Memory B cell (primary cell): ENCODE results near the gene CHFR.
"Not testable (repeated sequence)": the region's sequence is repeated elsewhere in the genome, so short reads cannot be mapped to it uniquely, and the experiment has no call there.

Source experiments
- ATAC-seq: fragments of 150-1000 bp; cut with Tn5 transposase; 2 replicates; pipeline ENCODE4 v1.10.0; 2021; ENCODE audit warnings: low read depth, mild to moderate bottlenecking, moderate library complexity
- DNase-seq, 2 donors: peaks; one replicate each; pipeline ENCODE4 v3.0.0; 2022; ENCODE audit warnings: low spot score in 2 of 2
- H3K27ac Mint-ChIP-seq: one replicate; pipeline ENCODE4 v1.8.0; 2022; ENCODE audit warnings: mild to moderate bottlenecking, moderate library complexity, mixed read lengths
- H3K27me3 Mint-ChIP-seq: one replicate; pipeline ENCODE4 v1.8.0; 2022; ENCODE audit warnings: mixed read lengths
- H3K36me3 Mint-ChIP-seq: one replicate; pipeline ENCODE4 v1.8.0; 2022; ENCODE audit warnings: mild to moderate bottlenecking, mixed read lengths
- H3K4me1 Mint-ChIP-seq: one replicate; pipeline ENCODE4 v1.8.0; 2022; ENCODE audit warnings: mixed read lengths
- H3K4me3 Mint-ChIP-seq: one replicate; pipeline ENCODE4 v1.8.0; 2022; ENCODE audit warnings: mild to moderate bottlenecking, moderate library complexity, mixed read lengths
- H3K9me3 Mint-ChIP-seq: one replicate; pipeline ENCODE4 v1.8.0; 2022; ENCODE audit warnings: mixed read lengths

CHFR gene

GRCh38 chr12:132825861-132826260, 61.5 kb downstream of the CHFR start:
- ATAC-seq (no peak), DNase-seq (no peak)
- Mint-ChIP-seq H3K9me3 (no peaks in the 10 kb centered on the region), H3K4me1 (peaks cover 20% of the 10 kb centered on the region), H3K36me3 (peaks cover 13% of the 10 kb centered on the region), H3K27me3 (no peaks in the 10 kb centered on the region), H3K27ac (no peak overlapping the region), H3K4me3 (no peak overlapping the region)

GRCh38 chr12:132825089-132825488, 62.3 kb downstream of the CHFR start:
- H3K4me1 Mint-ChIP-seq: peaks cover 25% of the 10 kb centered on the region

GRCh38 chr12:132824053-132824452, 63.4 kb downstream of the CHFR start:
- no peaks in the 10 kb centered on the region for H3K9me3 Mint-ChIP-seq
- peaks cover 29% of the 10 kb centered on the region for H3K4me1 Mint-ChIP-seq
- peaks cover 13% of the 10 kb centered on the region for H3K36me3 Mint-ChIP-seq
- peak overlapping the region; percentile 41 for H3K27ac Mint-ChIP-seq
- H3K27me3 Mint-ChIP-seq: no peaks in the 10 kb centered on the region
- no peak for DNase-seq
- no peak for ATAC-seq
- no peak overlapping the region for H3K4me3 Mint-ChIP-seq

More at GRCh38 chr12:132825089-132825488, 62.3 kb downstream of the CHFR start:
- H3K27ac Mint-ChIP-seq: peak overlapping the region; percentile 24
- H3K36me3 Mint-ChIP-seq: peaks cover 13% of the 10 kb centered on the region
- DNase-seq: no peak
- ATAC-seq: no peak
- no peaks in the 10 kb centered on the region for H3K9me3 Mint-ChIP-seq
- H3K27me3 Mint-ChIP-seq: no peaks in the 10 kb centered on the region
- H3K4me3 Mint-ChIP-seq: no peak overlapping the region

GRCh38 chr12:132818562-132818961, 68.8 kb downstream of the CHFR start:
- ATAC-seq: no peak
- Mint-ChIP-seq H3K4me3 (no peak overlapping the region), H3K36me3 (peaks cover 19% of the 10 kb centered on the region)

GRCh38 chr12:132814232-132814631, 73.2 kb downstream of the CHFR start:
- no peak for DNase-seq
- no peak overlapping the region for H3K27ac Mint-ChIP-seq
- H3K4me1 Mint-ChIP-seq: peaks cover 9% of the 10 kb centered on the region
- H3K9me3 Mint-ChIP-seq: no peaks in the 10 kb centered on the region
- no peak for ATAC-seq
- H3K36me3 Mint-ChIP-seq: peaks cover 27% of the 10 kb centered on the region
- H3K27me3 Mint-ChIP-seq: no peaks in the 10 kb centered on the region
- H3K4me3 Mint-ChIP-seq: no peak overlapping the region

More at GRCh38 chr12:132818562-132818961, 68.8 kb downstream of the CHFR start:
- DNase-seq: no peak
- peaks cover 20% of the 10 kb centered on the region for H3K4me1 Mint-ChIP-seq
- H3K9me3 Mint-ChIP-seq: no peaks in the 10 kb centered on the region
- H3K27me3 Mint-ChIP-seq: no peaks in the 10 kb centered on the region
- H3K27ac Mint-ChIP-seq: peak overlapping the region; percentile 91

- Mint-ChIP-seq H3K27ac (peak overlapping the region; percentile 8), H3K4me1 (peaks cover 8% of the 10 kb centered on the region), H3K36me3 (peaks cover 29% of the 10 kb centered on the region), H3K9me3 (no peaks in the 10 kb centered on the region), H3K4me3 (no peak overlapping the region), H3K27me3 (no peaks in the 10 kb centered on the region)
- peak; percentile 94 for ATAC-seq
- DNase-seq: peak in 1 of 2 donors; percentile 9
These were observed 74.0 kb downstream of the CHFR start for GRCh38 chr12:132813443-132813842.

- H3K4me3 Mint-ChIP-seq: no peak overlapping the region
- H3K27me3 Mint-ChIP-seq: no peaks in the 10 kb centered on the region
- DNase-seq (no peak), ATAC-seq (no peak)
- H3K27ac Mint-ChIP-seq: peak overlapping the region; percentile 8
- peaks cover 25% of the 10 kb centered on the region for H3K36me3 Mint-ChIP-seq
- no peaks in the 10 kb centered on the region for H3K9me3 Mint-ChIP-seq
- peaks cover 2% of the 10 kb centered on the region for H3K4me1 Mint-ChIP-seq
These were observed 74.6 kb downstream of the CHFR start for GRCh38 chr12:132812631-132813305.

GRCh38 chr12:132809391-132809790, 78.0 kb downstream of the CHFR start:
- H3K4me1 Mint-ChIP-seq, ATAC-seq, H3K4me3 Mint-ChIP-seq, H3K27me3 Mint-ChIP-seq, H3K9me3 Mint-ChIP-seq, H3K27ac Mint-ChIP-seq: not testable (repeated sequence)
- peaks cover 26% of the 10 kb centered on the region for H3K36me3 Mint-ChIP-seq
- peak in 1 of 2 donors; percentile 26 for DNase-seq

GRCh38 chr12:132807295-132808092, 79.9 kb downstream of the CHFR start:
- peaks cover 4% of the 10 kb centered on the region for H3K4me1 Mint-ChIP-seq
- no peaks in the 10 kb centered on the region for H3K9me3 Mint-ChIP-seq
- no peak overlapping the region for H3K4me3 Mint-ChIP-seq
- no peaks in the 10 kb centered on the region for H3K27me3 Mint-ChIP-seq
- DNase-seq (no peak), ATAC-seq (no peak)
- H3K27ac Mint-ChIP-seq: no peak overlapping the region
- H3K36me3 Mint-ChIP-seq: peaks cover 33% of the 10 kb centered on the region

GRCh38 chr12:132806857-132807256, 80.5 kb downstream of the CHFR start:
- H3K27ac Mint-ChIP-seq: no peak overlapping the region

GRCh38 chr12:132804426-132804861, 83.0 kb downstream of the CHFR start:
- H3K36me3 Mint-ChIP-seq: peaks cover 35% of the 10 kb centered on the region
- H3K9me3 Mint-ChIP-seq: no peaks in the 10 kb centered on the region

More at GRCh38 chr12:132806857-132807256, 80.5 kb downstream of the CHFR start:
- Mint-ChIP-seq H3K36me3 (peaks cover 29% of the 10 kb centered on the region), H3K9me3 (no peaks in the 10 kb centered on the region), H3K4me1 (peaks cover 4% of the 10 kb centered on the region), H3K27me3 (no peaks in the 10 kb centered on the region), H3K4me3 (no peak overlapping the region)
- DNase-seq (no peak), ATAC-seq (no peak)

GRCh38 chr12:132803888-132804287, 83.5 kb downstream of the CHFR start:
- Mint-ChIP-seq H3K27me3 (no peaks in the 10 kb centered on the region), H3K36me3 (peaks cover 36% of the 10 kb centered on the region), H3K4me3 (no peak overlapping the region), H3K9me3 (no peaks in the 10 kb centered on the region), H3K4me1 (peaks cover 2% of the 10 kb centered on the region), H3K27ac (no peak overlapping the region)
- DNase-seq (no peak), ATAC-seq (no peak)

More at GRCh38 chr12:132804426-132804861, 83.0 kb downstream of the CHFR start:
- no peak for DNase-seq
- Mint-ChIP-seq H3K27me3 (no peaks in the 10 kb centered on the region), H3K27ac (no peak overlapping the region), H3K4me3 (no peak overlapping the region), H3K4me1 (peaks cover 2% of the 10 kb centered on the region)
- ATAC-seq: no peak

- no peak overlapping the region for H3K27ac Mint-ChIP-seq
- H3K4me1 Mint-ChIP-seq: peaks cover 2% of the 10 kb centered on the region
- H3K4me3 Mint-ChIP-seq: no peak overlapping the region
- H3K9me3 Mint-ChIP-seq: no peaks in the 10 kb centered on the region
- no peak for DNase-seq
- no peak for ATAC-seq
- H3K36me3 Mint-ChIP-seq: peaks cover 35% of the 10 kb centered on the region
- H3K27me3 Mint-ChIP-seq: no peaks in the 10 kb centered on the region
These were observed 84.3 kb downstream of the CHFR start for GRCh38 chr12:132803125-132803524.

GRCh38 chr12:132801741-132802140, 85.7 kb downstream of the CHFR start:
- no peaks in the 10 kb centered on the region for H3K9me3 Mint-ChIP-seq
- peaks cover 2% of the 10 kb centered on the region for H3K4me1 Mint-ChIP-seq
- H3K27me3 Mint-ChIP-seq: no peaks in the 10 kb centered on the region
- no peak overlapping the region for H3K27ac Mint-ChIP-seq
- H3K36me3 Mint-ChIP-seq: peaks cover 30% of the 10 kb centered on the region
- DNase-seq: no peak
- no peak for ATAC-seq
- H3K4me3 Mint-ChIP-seq: no peak overlapping the region
